Measurements from ENCODE around the gene RNF126. TPM values are rescaled to one million over a fixed set of nuclear protein-coding genes. Genes with fewer than 3 reads are reported as not detected.

The RNF126 gene
- total RNA-seq, result 38.9 and 46.4 TPM in 2 replicates

GRCh38 chr19:662962-663681, at the start of gene RNF126:
RNF126 (minus strand) TSS chr19:663214; CDS start chr19:663121, 93 bp downstream.

GRCh38 chr19:708154-709143, 45.4 kb upstream of the RNF126 start, which contains the start of gene PALM:
PALM (plus strand) TSS chr19:708935; CDS start chr19:709147, 212 bp downstream.

GRCh38 chr19:695352-695949, 32.4 kb upstream of the RNF126 start, which contains the start of gene PRSS57:
PRSS57 (minus strand) TSS chr19:695452; CDS start chr19:695430, 22 bp downstream.

GRCh38 chr19:676339-677105, 13.5 kb upstream of the RNF126 start, which contains the start of gene FSTL3:
FSTL3 (plus strand) TSS chr19:676392; CDS start chr19:676424, 32 bp downstream.

GRCh38 chr19:639253-640160, 23.5 kb downstream of the RNF126 start, which contains the start of gene FGF22:
FGF22 (plus strand) TSS chr19:639879; CDS start chr19:639926, 47 bp downstream.

GRCh38 chr19:633068-633785, 29.8 kb downstream of the RNF126 start, which contains the start of gene POLRMT:
POLRMT (minus strand) TSS chr19:633537; CDS start chr19:633512, 25 bp downstream.

Other genes starting within 250 kb of the RNF126 start
- gene SHC2, start 202.2 kb downstream of the RNF126 start, total RNA-seq, result 0.12 and 1.1 TPM in 2 replicates
- gene MADCAM1, start 166.7 kb downstream of the RNF126 start, total RNA-seq, result 0.16 and 0.36 TPM in 2 replicates
- gene TPGS1, start 155.7 kb downstream of the RNF126 start, total RNA-seq, result 43.0 and 61.0 TPM in 2 replicates
- 48.2 and 51.9 TPM in 2 replicates for gene CDC34, start 131.5 kb downstream of the RNF126 start, total RNA-seq
- gene GZMM, start 119.2 kb downstream of the RNF126 start, total RNA-seq, result not detected in 2 replicates
- 327 and 392 TPM in 2 replicates for gene BSG, start 90.6 kb downstream of the RNF126 start, total RNA-seq
- 2.4 and 2.9 TPM in 2 replicates for gene HCN2, start 73.3 kb downstream of the RNF126 start, total RNA-seq
- 20.8 and 27.9 TPM in 2 replicates for gene POLRMT, start 29.7 kb downstream of the RNF126 start, total RNA-seq
- gene FGF22, start 23.3 kb downstream of the RNF126 start, total RNA-seq, result 0.16 TPM in 1 of 2 replicates, not detected in the other
- gene FSTL3, start 13.2 kb upstream of the RNF126 start, total RNA-seq, result 34.2 and 42.5 TPM in 2 replicates
- gene PRSS57, start 32.2 kb upstream of the RNF126 start, total RNA-seq, result not detected in 2 replicates
- 0.73 and 0.97 TPM in 2 replicates for gene PALM, start 45.7 kb upstream of the RNF126 start, total RNA-seq
- under 0.01 TPM in 1 of 2 replicates, not detected in the other for gene MISP, start 87.9 kb upstream of the RNF126 start, total RNA-seq
- gene PTBP1, start 134.2 kb upstream of the RNF126 start, total RNA-seq, result 99.9 and 128 TPM in 2 replicates
- gene PLPPR3, start 158.7 kb upstream of the RNF126 start, total RNA-seq, result 1.3 and 2.4 TPM in 2 replicates
- not detected in 2 replicates for gene AZU1, start 164.6 kb upstream of the RNF126 start, total RNA-seq
- gene PRTN3, start 177.8 kb upstream of the RNF126 start, total RNA-seq, result not detected in 2 replicates
- 0.49 and 0.73 TPM in 2 replicates for gene ELANE, start 189.1 kb upstream of the RNF126 start, total RNA-seq
- gene CFD, start 196.4 kb upstream of the RNF126 start, total RNA-seq, result 33.5 and 41.1 TPM in 2 replicates
- gene MED16, start 230.0 kb upstream of the RNF126 start, total RNA-seq, result 42.4 and 52.1 TPM in 2 replicates
- gene RNU6-9, start 230.3 kb upstream of the RNF126 start, total RNA-seq, result not detected in 2 replicates